Esophagus squamous epithelium (tissue), 4 donors: ENCODE measurements around the gene AIDA.

Experiments
- POLR2A ChIP-seq, 4 donors: fragments of 450-650 bp; IDR thresholded peaks; one replicate each; pipeline ENCODE4 v1.6.1; 2017; ENCODE audit warnings: antibody characterized with exemption in 4 of 4, mild to moderate bottlenecking in 4 of 4, moderate library complexity in 3 of 4
- TF ChIP-seq, protein P1 (sequence below), 6 experiments: fragments of 450-650 bp in 4 of 6; fragments of 200-600 bp in 2 of 6; sonication (generic) in 2 of 6; IDR thresholded peaks; one replicate each; pipeline ENCODE4 v1.5.1; 2016 to 2019; ENCODE audit warnings: antibody characterized with exemption in 6 of 6, mild to moderate bottlenecking in 4 of 6, moderate library complexity in 4 of 6

DNA sequence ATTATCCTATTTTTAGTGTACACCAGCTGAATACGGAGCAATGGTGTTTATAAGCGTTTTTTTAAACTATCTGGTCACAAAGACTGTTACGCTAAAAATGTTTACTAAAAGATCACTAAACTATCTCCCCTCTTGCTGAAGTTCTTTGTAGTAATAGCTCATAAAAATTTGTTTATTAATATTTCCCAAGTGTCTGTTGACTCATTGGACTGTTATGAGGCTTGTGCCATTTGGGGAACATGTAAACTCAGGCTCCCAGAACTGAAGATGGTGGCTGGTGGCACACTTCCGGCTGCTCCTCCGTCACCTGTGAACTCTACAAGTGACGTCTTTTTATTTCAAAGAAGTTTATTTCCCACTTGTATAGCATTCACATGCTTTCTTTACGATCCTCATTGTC lies 46.3 kb downstream of the AIDA start:
- TF ChIP-seq, protein P1, sequence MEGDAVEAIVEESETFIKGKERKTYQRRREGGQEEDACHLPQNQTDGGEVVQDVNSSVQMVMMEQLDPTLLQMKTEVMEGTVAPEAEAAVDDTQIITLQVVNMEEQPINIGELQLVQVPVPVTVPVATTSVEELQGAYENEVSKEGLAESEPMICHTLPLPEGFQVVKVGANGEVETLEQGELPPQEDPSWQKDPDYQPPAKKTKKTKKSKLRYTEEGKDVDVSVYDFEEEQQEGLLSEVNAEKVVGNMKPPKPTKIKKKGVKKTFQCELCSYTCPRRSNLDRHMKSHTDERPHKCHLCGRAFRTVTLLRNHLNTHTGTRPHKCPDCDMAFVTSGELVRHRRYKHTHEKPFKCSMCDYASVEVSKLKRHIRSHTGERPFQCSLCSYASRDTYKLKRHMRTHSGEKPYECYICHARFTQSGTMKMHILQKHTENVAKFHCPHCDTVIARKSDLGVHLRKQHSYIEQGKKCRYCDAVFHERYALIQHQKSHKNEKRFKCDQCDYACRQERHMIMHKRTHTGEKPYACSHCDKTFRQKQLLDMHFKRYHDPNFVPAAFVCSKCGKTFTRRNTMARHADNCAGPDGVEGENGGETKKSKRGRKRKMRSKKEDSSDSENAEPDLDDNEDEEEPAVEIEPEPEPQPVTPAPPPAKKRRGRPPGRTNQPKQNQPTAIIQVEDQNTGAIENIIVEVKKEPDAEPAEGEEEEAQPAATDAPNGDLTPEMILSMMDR (IDR thresholded peaks at IDR 0.05) = no peak
- TF ChIP-seq POLR2A (IDR thresholded peaks at IDR 0.05) = no peak
